ENCODE results near the gene PCSK2. TPM values are rescaled to one million over a fixed set of nuclear protein-coding genes. Genes with fewer than 3 reads are reported as not detected.
"Not testable (repeated sequence)": the region's sequence is repeated elsewhere in the genome, so short reads cannot be mapped to it uniquely, and the experiment has no call there.

PCSK2 gene
- total RNA-seq, 3 donors from 2014 or later (not counting 1 experiment from before 2014, with no cell fraction given) = not detected

DNA sequence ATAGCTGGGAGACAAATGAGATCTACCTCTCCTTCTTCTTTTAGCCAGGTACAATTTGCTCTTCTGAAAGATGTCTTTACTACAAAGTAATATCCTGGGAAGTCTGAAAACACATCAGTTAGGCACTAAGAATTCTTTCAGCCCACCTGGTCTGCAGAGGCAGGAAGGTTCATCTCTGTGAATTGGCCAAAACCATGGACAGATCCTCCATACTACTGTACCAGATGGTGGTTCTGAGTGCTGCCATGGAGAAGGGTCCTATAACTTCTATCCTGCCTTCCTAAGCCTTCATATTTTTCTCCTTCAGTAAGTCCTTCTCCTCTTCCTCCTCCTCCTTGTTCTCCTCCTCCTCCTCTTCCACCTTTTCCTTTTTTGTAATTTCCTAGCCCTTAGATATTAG, 11.7 kb upstream of the PCSK2 start:
- intact Hi-C loops (cut with micrococcal nuclease) = no loop called here
- Mint-ChIP-seq H3K4me3 (no peak overlapping the region), H3K27ac (no peak overlapping the region), H3K36me3 (no peaks in the 10 kb centered on the region), H3K27me3 (ENCODE audit: low read depth in 2 of 2) (no peaks in the 10 kb centered on the region), H3K4me1 (no peaks in the 10 kb centered on the region), H3K9me3 (peaks cover 0 to 3% of the 10 kb centered on the region in 2 donors)
- Histone ChIP-seq H3K36me3 (ENCODE audit: control insufficient read depth, insufficient read depth, low read length) (no peaks in the 10 kb centered on the region), H3K4me3 (ENCODE audit: low read length) (no peak overlapping the region), H3K9me3 (ENCODE audit: control insufficient read depth, insufficient read depth, low read length) (no peaks in the 10 kb centered on the region), H3K27ac (ENCODE audit: low read length) (no peak overlapping the region), H3K27me3 (ENCODE audit: control insufficient read depth, insufficient read depth, low read length) (no peaks in the 10 kb centered on the region), H3K4me1 (ENCODE audit: control insufficient read depth, insufficient read depth, low read length) (no peaks in the 10 kb centered on the region)
- TF ChIP-seq, protein P1, sequence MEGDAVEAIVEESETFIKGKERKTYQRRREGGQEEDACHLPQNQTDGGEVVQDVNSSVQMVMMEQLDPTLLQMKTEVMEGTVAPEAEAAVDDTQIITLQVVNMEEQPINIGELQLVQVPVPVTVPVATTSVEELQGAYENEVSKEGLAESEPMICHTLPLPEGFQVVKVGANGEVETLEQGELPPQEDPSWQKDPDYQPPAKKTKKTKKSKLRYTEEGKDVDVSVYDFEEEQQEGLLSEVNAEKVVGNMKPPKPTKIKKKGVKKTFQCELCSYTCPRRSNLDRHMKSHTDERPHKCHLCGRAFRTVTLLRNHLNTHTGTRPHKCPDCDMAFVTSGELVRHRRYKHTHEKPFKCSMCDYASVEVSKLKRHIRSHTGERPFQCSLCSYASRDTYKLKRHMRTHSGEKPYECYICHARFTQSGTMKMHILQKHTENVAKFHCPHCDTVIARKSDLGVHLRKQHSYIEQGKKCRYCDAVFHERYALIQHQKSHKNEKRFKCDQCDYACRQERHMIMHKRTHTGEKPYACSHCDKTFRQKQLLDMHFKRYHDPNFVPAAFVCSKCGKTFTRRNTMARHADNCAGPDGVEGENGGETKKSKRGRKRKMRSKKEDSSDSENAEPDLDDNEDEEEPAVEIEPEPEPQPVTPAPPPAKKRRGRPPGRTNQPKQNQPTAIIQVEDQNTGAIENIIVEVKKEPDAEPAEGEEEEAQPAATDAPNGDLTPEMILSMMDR (IDR thresholded peaks at IDR 0.05) = no peak
- no peak for DNase-seq
- ATAC-seq = no peak

DNA sequence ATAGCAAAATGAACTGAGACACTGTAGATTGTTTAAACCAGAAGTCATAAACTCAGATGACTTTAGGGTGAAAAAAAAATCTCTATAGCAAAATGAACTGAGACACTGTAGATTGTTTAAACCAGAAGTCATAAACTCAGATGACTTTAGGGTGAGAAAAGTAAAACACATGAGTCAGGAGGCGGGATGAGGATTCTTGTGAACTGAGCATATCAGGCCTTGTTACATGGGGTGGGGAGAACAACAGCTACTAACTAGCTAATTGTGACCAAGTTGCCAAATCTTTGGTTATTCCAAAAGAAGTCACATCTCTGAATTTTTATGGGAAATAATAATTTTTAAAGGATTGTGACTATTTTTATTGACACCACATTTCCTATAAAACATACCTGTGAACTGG, 7.0 kb upstream of the PCSK2 start:
- H3K4me1 ChIP-seq (ENCODE audit: control insufficient read depth, insufficient read depth, low read length); H3K36me3 Mint-ChIP-seq; H3K4me3 ChIP-seq (ENCODE audit: low read length); H3K27ac ChIP-seq (ENCODE audit: low read length); H3K27me3 ChIP-seq (ENCODE audit: control insufficient read depth, insufficient read depth, low read length); ATAC-seq; H3K36me3 ChIP-seq (ENCODE audit: control insufficient read depth, insufficient read depth, low read length); H3K27ac Mint-ChIP-seq; H3K4me1 Mint-ChIP-seq; intact Hi-C loops (cut with micrococcal nuclease); H3K4me3 Mint-ChIP-seq; H3K9me3 Mint-ChIP-seq; DNase-seq; H3K9me3 ChIP-seq (ENCODE audit: control insufficient read depth, insufficient read depth, low read length): not testable (repeated sequence)
- 86% methylated on average over 1 of the region's 1 CpG for whole genome bisulfite sequencing (ENCODE audit: insufficient coverage)
- peaks cover 7 to 33% of the 10 kb centered on the region in 2 donors for H3K27me3 Mint-ChIP-seq (ENCODE audit: low read depth in 2 of 2)

DNA sequence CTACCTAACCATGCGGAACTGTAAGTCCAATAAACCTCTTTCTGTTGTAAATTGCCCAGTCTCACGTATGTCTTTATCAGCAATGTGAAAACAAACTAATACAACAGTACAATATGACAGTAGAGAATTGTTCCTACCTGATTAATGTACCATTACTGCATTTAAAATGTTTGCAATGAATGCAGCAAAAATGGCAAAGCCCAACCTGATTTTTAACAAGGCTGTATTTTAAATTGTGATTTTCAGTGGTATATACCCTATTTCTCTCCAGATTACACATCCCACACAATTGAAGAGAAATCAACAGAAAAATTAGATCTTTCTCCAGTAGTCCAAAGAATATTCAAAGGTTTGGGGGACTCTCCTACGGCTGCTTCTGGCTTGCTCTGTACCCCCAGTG, 3.3 kb upstream of the PCSK2 start:
- intact Hi-C loops (cut with micrococcal nuclease) = no loop called here
- TF ChIP-seq, protein P1 (IDR thresholded peaks at IDR 0.05) = no peak
- ATAC-seq = no peak
- WGBS (ENCODE audit: insufficient coverage) = 62% methylated on average over 3 of the region's 3 CpGs
- H3K36me3 ChIP-seq (ENCODE audit: control insufficient read depth, insufficient read depth, low read length) = no peaks in the 10 kb centered on the region
- DNase-seq = no peak
- no peak overlapping the region for H3K27ac Mint-ChIP-seq
- H3K9me3 Mint-ChIP-seq = peaks cover 0 to 2% of the 10 kb centered on the region in 2 donors
- H3K4me1 Mint-ChIP-seq = no peaks in the 10 kb centered on the region
- H3K4me1 ChIP-seq (ENCODE audit: control insufficient read depth, insufficient read depth, low read length) = no peaks in the 10 kb centered on the region
- H3K4me3 Mint-ChIP-seq = no peak overlapping the region
- H3K9me3 ChIP-seq (ENCODE audit: control insufficient read depth, insufficient read depth, low read length) = no peaks in the 10 kb centered on the region
- H3K27me3 ChIP-seq (ENCODE audit: control insufficient read depth, insufficient read depth, low read length) = peaks cover 23% of the 10 kb centered on the region
- no peak overlapping the region for H3K4me3 ChIP-seq (ENCODE audit: low read length)
- no peaks in the 10 kb centered on the region for H3K36me3 Mint-ChIP-seq
- H3K27me3 Mint-ChIP-seq (ENCODE audit: low read depth in 2 of 2) = peaks cover 38 to 63% of the 10 kb centered on the region in 2 donors
- H3K27ac ChIP-seq (ENCODE audit: low read length) = no peak overlapping the region

DNA sequence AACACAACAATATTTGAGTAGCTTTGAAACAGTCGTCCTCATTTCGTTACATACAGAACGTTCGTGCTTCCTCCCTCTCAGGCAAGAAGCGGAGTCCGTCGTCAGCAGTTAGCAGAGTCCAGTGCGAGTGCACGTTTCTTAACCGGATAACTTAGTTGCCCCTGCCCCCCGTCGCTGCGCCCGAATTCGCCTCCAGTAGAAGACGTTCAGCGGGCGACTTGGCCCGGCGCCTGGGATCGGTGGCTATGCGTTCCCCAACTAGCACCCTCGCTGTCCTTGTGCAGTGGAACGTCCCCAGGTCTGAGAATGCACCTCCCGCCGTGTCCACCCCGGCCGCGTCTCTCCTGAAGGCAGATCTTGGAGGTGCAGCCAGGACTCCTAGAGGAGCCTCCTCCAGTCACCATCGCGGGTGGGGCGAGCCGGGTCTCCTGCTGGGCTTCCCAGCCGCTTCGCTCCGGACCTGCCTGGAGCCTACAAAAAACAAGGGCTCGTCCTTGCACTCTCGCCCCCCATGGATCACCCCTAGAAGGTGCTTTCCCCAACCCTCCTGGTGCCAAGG, 910 bp upstream of the PCSK2 start:
- Mint-ChIP-seq H3K4me3 (no peak overlapping the region), H3K27me3 (ENCODE audit: low read depth in 2 of 2) (peaks cover 50 to 75% of the 10 kb centered on the region in 2 donors), H3K27ac (no peak overlapping the region), H3K36me3 (no peaks in the 10 kb centered on the region), H3K4me1 (no peaks in the 10 kb centered on the region), H3K9me3 (peaks cover 0 to 2% of the 10 kb centered on the region in 2 donors)
- peaks cover 26% of the 10 kb centered on the region for H3K27me3 ChIP-seq (ENCODE audit: control insufficient read depth, insufficient read depth, low read length)
- H3K27ac ChIP-seq (ENCODE audit: low read length) = no peak overlapping the region
- TF ChIP-seq, protein P1 (IDR thresholded peaks at IDR 0.05) = no peak
- WGBS (ENCODE audit: insufficient coverage) = 6% methylated on average over 38 of the region's 38 CpGs
- DNase-seq = no peak
- intact Hi-C loops (cut with micrococcal nuclease) = no loop called here
- H3K4me3 ChIP-seq (ENCODE audit: low read length) = no peak overlapping the region
- no peaks in the 10 kb centered on the region for H3K4me1 ChIP-seq (ENCODE audit: control insufficient read depth, insufficient read depth, low read length)
- H3K36me3 ChIP-seq (ENCODE audit: control insufficient read depth, insufficient read depth, low read length) = no peaks in the 10 kb centered on the region
- no peaks in the 10 kb centered on the region for H3K9me3 ChIP-seq (ENCODE audit: control insufficient read depth, insufficient read depth, low read length)
- no peak for ATAC-seq
